K562 (cell line): ENCODE data around the gene GMPR. TPM values are rescaled to one million over a fixed set of nuclear protein-coding genes. Genes with fewer than 3 reads are reported as not detected.
A peak's percentile ranks its signal among the peaks of the same experiment; 100 is the strongest.

Experiments used
- ATAC-seq: fragments of 200-7000 bp; cut with Tn5 transposase; 3 replicates; pipeline ENCODE4 v1.9.1; 2020; ENCODE audit warnings: moderate library complexity
- BruUV-seq: library from RNA; stranded (reverse); fragments of 400-500 nt; replicated peaks from 2 replicates; lab custom pipeline; 2021; lab: Mats Ljungman, UMichigan
- CTCF ChIA-PET: fragments of 300-600 bp; formaldehyde crosslinking; extraction: SDS; loops from one replicate; lab custom pipeline; 2021; ENCODE audit warnings: low intra/inter-chr PET ratio; lab: Yijun Ruan, JAX
- POLR2A ChIA-PET: fragments of 300-600, 350-650 bp; sonication (Branson Sonifier 250); formaldehyde crosslinking; extraction: SDS; loops from one replicate; lab custom pipeline; 2021; ENCODE audit warnings: antibody characterized with exemption, inconsistent platforms; lab: Yijun Ruan, JAX
- DNase-seq, 4 experiments: peaks; one replicate each; pipeline versions ENCODE4 v3.0.0 to v3.0.0-alpha.2; 2011 to 2018; ENCODE audit warnings: low spot score in 3 of 4, mixed read lengths in 3 of 4; ENCODE audit errors: extremely low read depth in 1 of 4
- FAIRE-seq: peaks from 2 replicates; lab custom pipeline; 2011; peaks lifted over from hg19 to GRCh38; lab: Jason Lieb, UNC
- H2AFZ ChIP-seq: 2 replicates; pipeline ENCODE4 v1.6.0; 2011; ENCODE audit warnings: low read depth, low read length, control low read depth, inconsistent platforms
- H3K27ac ChIP-seq: fragments of 200-600 bp; 3 replicates; pipeline ENCODE4 v1.8.0; 2011; ENCODE audit warnings: low read depth, mild to moderate bottlenecking, control low read depth, inconsistent platforms, low read length, moderate library complexity, mixed read lengths; ENCODE audit errors: extremely low read depth
- H3K27me3 ChIP-seq, 2 experiments: fragments of 300-600 bp in 1 of 2; 2 replicates in 1 of 2; 3 replicates in 1 of 2; pipeline versions ENCODE4 v1.6.0 to v1.8.0; 2011; ENCODE audit warnings: inconsistent platforms in 2 of 2, low read length in 2 of 2, mild to moderate bottlenecking in 1 of 2, mixed read lengths in 1 of 2, moderate library complexity in 1 of 2; ENCODE audit not compliant: control insufficient read depth in 2 of 2, insufficient read depth in 2 of 2
- H3K36me3 ChIP-seq: fragments of 300-600 bp; 3 replicates; pipeline ENCODE4 v1.8.0; 2011; ENCODE audit warnings: mild to moderate bottlenecking, low read length, inconsistent platforms; ENCODE audit not compliant: control insufficient read depth, insufficient read depth
- H3K4me1 ChIP-seq, 2 experiments: fragments of 200-600 bp in 1 of 2; replicated peaks in 1 of 2; 2 replicates in 1 of 2; 3 replicates in 1 of 2; pipeline versions ENCODE4 v1.5.1 to v1.8.0; 2011; ENCODE audit warnings: inconsistent platforms in 2 of 2, low read length in 2 of 2, mild to moderate bottlenecking in 1 of 2, mixed read lengths in 1 of 2, moderate library complexity in 1 of 2; ENCODE audit not compliant: control insufficient read depth in 2 of 2, insufficient read depth in 2 of 2
- H3K4me2 ChIP-seq: 2 replicates; pipeline ENCODE4 v1.6.1; 2011; ENCODE audit warnings: low read length, control low read depth, inconsistent platforms, mixed read lengths; ENCODE audit not compliant: insufficient read depth
- H3K4me3 ChIP-seq: fragments of 200-600 bp; sonication (generic), shearing (Covaris generic); 2 replicates; pipeline ENCODE4 v1.5.1; 2016; ENCODE audit warnings: control low read depth, inconsistent platforms
- H3K79me2 ChIP-seq: fragments of 200-600 bp; 3 replicates; pipeline ENCODE4 v1.8.0; 2011; ENCODE audit warnings: low read length, inconsistent platforms; ENCODE audit not compliant: control insufficient read depth, insufficient read depth
- H3K9ac ChIP-seq, 2 experiments: 2 replicates each; pipeline versions ENCODE4 v1.6.0 to v1.6.1; 2011; ENCODE audit warnings: low read depth in 2 of 2, low read length in 2 of 2, control low read depth in 1 of 2, inconsistent platforms in 1 of 2, mild to moderate bottlenecking in 1 of 2, mixed read lengths in 1 of 2; ENCODE audit not compliant: insufficient read depth in 1 of 2
- H3K9me1 ChIP-seq: one replicate; pipeline ENCODE4 v1.6.0; 2011; ENCODE audit warnings: inconsistent platforms, mild to moderate bottlenecking, low read length, moderate library complexity; ENCODE audit not compliant: control insufficient read depth, insufficient read depth
- H3K9me3 ChIP-seq: replicated peaks from 2 replicates; pipeline ENCODE4 v1.5.1; 2011; ENCODE audit warnings: low read depth, low read length, inconsistent platforms; ENCODE audit not compliant: control insufficient read depth, insufficient read depth
- H4K20me1 ChIP-seq: replicated peaks from 2 replicates; pipeline ENCODE4 v1.6.1; 2011; ENCODE audit warnings: low read length, inconsistent platforms, mixed read lengths; ENCODE audit not compliant: control insufficient read depth, insufficient read depth
- CBFA2T3 ChIP-seq: fragments of 450-650 bp; IDR thresholded peaks from 2 replicates; pipeline ENCODE4 v1.6.1; 2017
- ELF1 ChIP-seq: fragments of 200-800 bp; sonication (Bioruptor generic); IDR thresholded peaks from 2 replicates; pipeline ENCODE4 v1.6.1; 2016; ENCODE audit warnings: missing genetic modification characterization, missing compliant biosample characterization
- KLF1 ChIP-seq: fragments of 450-650 bp; IDR thresholded peaks from 2 replicates; pipeline ENCODE4 v1.6.1; 2016; ENCODE audit warnings: missing genetic modification characterization, missing compliant biosample characterization
- NELFE ChIP-seq: IDR thresholded peaks from 2 replicates; pipeline ENCODE4 v1.6.1; 2011; ENCODE audit warnings: mild to moderate bottlenecking; ENCODE audit not compliant: insufficient read depth, insufficient read length
- NR2C1 ChIP-seq, 2 experiments: fragments of 450-650 bp; IDR thresholded peaks; 2 replicates each; pipeline ENCODE4 v1.6.1; 2017; ENCODE audit warnings: mild to moderate bottlenecking in 2 of 2, antibody characterized with exemption in 1 of 2, inconsistent platforms in 1 of 2, missing compliant biosample characterization in 1 of 2, missing genetic modification characterization in 1 of 2
- PRDM10 ChIP-seq: fragments of 450-650 bp; IDR thresholded peaks from 2 replicates; pipeline ENCODE4 v1.6.1; 2018; ENCODE audit not compliant: partially characterized antibody
- PTRF ChIP-seq: fragments of 450-650 bp; IDR thresholded peaks from 2 replicates; pipeline ENCODE4 v1.6.1; 2016; ENCODE audit warnings: mild to moderate bottlenecking, missing genetic modification characterization, missing compliant biosample characterization
- RAD21 ChIP-seq, 2 experiments: fragments of 250-450 bp in 1 of 2; fragments of 450-650 bp in 1 of 2; sonication (Bioruptor Pico) in 1 of 2; formaldehyde crosslinking in 1 of 2; IDR thresholded peaks in 1 of 2; conservative IDR thresholded peaks in 1 of 2; 2 replicates each; pipeline versions ENCODE4 v1.4.0 to v1.8.0; 2020 to 2022; ENCODE audit warnings: mild to moderate bottlenecking in 2 of 2, moderate library complexity in 1 of 2
- SNRNP70 ChIP-seq: fragments of 200-400 bp; formaldehyde crosslinking; optimal IDR thresholded peaks from 2 replicates; pipeline ENCODE3; 2017; ENCODE audit warnings: low read depth, low read length
- SRSF1 ChIP-seq: fragments of 200-400 bp; formaldehyde crosslinking; IDR thresholded peaks from 2 replicates; pipeline ENCODE4 v1.6.1; 2017; ENCODE audit warnings: mild to moderate bottlenecking, low read depth, low read length, moderate library complexity
- TAL1 ChIP-seq: fragments of 450-650 bp; IDR thresholded peaks from 2 replicates; pipeline ENCODE4 v1.6.1; 2016; ENCODE audit warnings: mild to moderate bottlenecking
- TFAP4 ChIP-seq: sonication (generic); formaldehyde crosslinking; IDR thresholded peaks from 2 replicates; pipeline ENCODE4 v1.8.0; 2022; ENCODE audit warnings: missing genetic modification reagents, mild to moderate bottlenecking, moderate library complexity, borderline replicate concordance
- THAP7 ChIP-seq: fragments of 250-450 bp; sonication (Bioruptor Pico); IDR thresholded peaks from 2 replicates; pipeline ENCODE4 v1.5.0; 2021
- ZNF224 ChIP-seq: sonication (generic); formaldehyde crosslinking; IDR thresholded peaks from 2 replicates; pipeline ENCODE4 v1.8.0; 2022; ENCODE audit warnings: mild to moderate bottlenecking, missing genetic modification reagents
- ZNF24 ChIP-seq: fragments of 450-650 bp; IDR thresholded peaks from 2 replicates; pipeline ENCODE4 v1.6.1; 2016
- WGBS: fragments of 100-300 bp; shearing (Covaris generic); methylation state at CpG from one replicate; pipeline ENCODE4 v1.1.6; 2016; ENCODE audit warnings: low coverage, mixed read lengths; ENCODE audit not compliant: insufficient coverage; ENCODE audit errors: missing lambda C conversion rate; 5-methylcytosine and 5-hydroxymethylcytosine counted together
- in situ Hi-C: fragments of 300-500 bp; cut with MboI; formaldehyde crosslinking; loops from 4 replicates; pipeline ENCODE4 v1.15.0; 2018; ENCODE audit warnings: inconsistent platforms, mixed read lengths
- intact Hi-C: fragments of 100-400 bp; cut with micrococcal nuclease; formaldehyde crosslinking; loops from 2 replicates; pipeline ENCODE4 v1.14.2; 2022
- polyA plus RNA-seq, 8 experiments: library from polyadenylated mRNA; depleted of rRNA in 4 of 8; stranded (reverse) in 5 of 8; unstranded in 3 of 8; fragments of >200 nt; fragmentation: Nextera tagmentation in 2 of 8; fragmentation: Illumina TruSeq in 1 of 8; extraction: Ambion mirVana in 2 of 8; extraction: Trizol in 1 of 8; gene quantifications; 2 replicates each; pipeline versions ENCODE4 v1.2.1 to v1.2.3, GENCODE V29; 2011 to 2014; ENCODE audit warnings: inconsistent platforms in 1 of 8, missing spikeins in 1 of 8
- total RNA-seq, 7 experiments: library from RNA; depleted of rRNA in 6 of 7; stranded (reverse); fragments of >200 nt in 6 of 7; fragmentation: Illumina TruSeq in 2 of 7; extraction: Trizol in 2 of 7; gene quantifications; 2 replicates each; pipeline versions ENCODE4 v1.2.1 to v1.2.3, GENCODE V29; 2011 to 2021; ENCODE audit warnings: low replicate concordance in 1 of 7

Gene GMPR
- total and polyA plus RNA-seq, 9 of the 15 experiments (the other 6 are each of a cell fraction or from before 2014, with no cell fraction given) = 34.6 to 83.7 (median 49.8) TPM

- POLR2A ChIA-PET = interaction anchor here (1.0 to 5.6 kb wide), 4 partner anchors 8 to 58 kb away, joined by 3 to 57 read pairs (median 4); no protein-coding TSS in a partner anchor
- no TSS peak for BruUV-seq
- CTCF ChIA-PET = no interaction called here
- TF ChIP-seq PTRF (tag) (peak; percentile 58; the same call in 1 of the 2 replicates), NR2C1 (IDR thresholded peaks at IDR 0.05) (no peak), NR2C1 (tag; IDR thresholded peaks at IDR 0.05) (0 out of 2 replicates have a peak, but pooled peaks have one; percentile 22), ZNF24 (no peak), PRDM10 (no peak), THAP7 (CRISPR knock-in tag) (no peak), TFAP4 (CRISPR knock-in tag) (no peak), CBFA2T3 (no peak), SNRNP70 (no peak), TAL1 (no peak), KLF1 (tag) (no peak), RAD21 (CRISPR knock-in tag; conservative IDR thresholded peaks at IDR 0.05 in 1 of 2, IDR thresholded peaks at IDR 0.05 in 1 of 2) (no peak), NELFE (no peak), ZNF224 (no peak), ELF1 (tag) (no peak), SRSF1 (no peak)
Observed at GRCh38 chr6:16274885-16275589, 36.6 kb downstream of the GMPR start.

More at GRCh38 chr6:16274885-16275589, 36.6 kb downstream of the GMPR start:
- Histone ChIP-seq H3K36me3 (peaks cover 59% of the 10 kb centered on the region), H3K4me3 (no peak overlapping the region), H2AFZ (no peak overlapping the region), H3K9me3 (no peaks in the 10 kb centered on the region), H4K20me1 (0 out of 2 replicates have a peak, but pooled peaks cover 6% of the 10 kb centered on the region), H3K27me3 (no peaks in the 10 kb centered on the region), H3K79me2 (peaks cover 6% of the 10 kb centered on the region; the same call in 2 of the 3 replicates), H3K9ac (no peak overlapping the region), H3K4me1 (peaks cover 28 to 42% of the 10 kb centered on the region in 2 experiments), H3K27ac (no peak overlapping the region), H3K9me1 (peaks cover 7% of the 10 kb centered on the region), H3K4me2 (no peak overlapping the region)
- in situ Hi-C loops = no loop called here
- no peak for FAIRE-seq
- WGBS = 90% methylated on average over 10 of the region's 10 CpGs
- intact Hi-C loops = loop anchor here (10.0 kb wide), 1 partner anchor 580 kb away; no protein-coding TSS in a partner anchor
- no peak for DNase-seq
- ATAC-seq = no peak
